Stimulated activated CD8-positive, alpha-beta memory T cell treated with anti-CD3 and anti-CD28 coated beads, Interleukin-7, amount 100 ng/mL, for 24 hours (primary cell): ENCODE measurements around the gene SLC38A8.

Experiments
- DNase-seq: peaks from one replicate; pipeline ENCODE4 v3.0.0-alpha.2; 2020; ENCODE audit warnings: low read depth

SLC38A8 gene

GRCh38 chr16:84031556-84031955 is 11.0 kb downstream of the SLC38A8 start:
- DNase-seq = no peak

- DNase-seq = no peak
These were observed 13.1 kb downstream of the SLC38A8 start for GRCh38 chr16:84029297-84030047.

- no peak for DNase-seq
These were observed 15.0 kb downstream of the SLC38A8 start for GRCh38 chr16:84027625-84028024.

GRCh38 chr16:84026606-84027005 is 16.0 kb downstream of the SLC38A8 start:
- no peak for DNase-seq

- no peak for DNase-seq
These were observed 17.7 kb downstream of the SLC38A8 start for GRCh38 chr16:84024854-84025253.

- no peak for DNase-seq
These were observed 20.0 kb downstream of the SLC38A8 start for GRCh38 chr16:84022644-84023043.

GRCh38 chr16:84021488-84021887 is 21.1 kb downstream of the SLC38A8 start:
- DNase-seq = no peak

GRCh38 chr16:84020353-84020752 is 22.2 kb downstream of the SLC38A8 start:
- DNase-seq = no peak

- no peak for DNase-seq
These were observed 23.9 kb downstream of the SLC38A8 start for GRCh38 chr16:84018710-84019109.

GRCh38 chr16:84016477-84016876 is 26.1 kb downstream of the SLC38A8 start:
- DNase-seq = no peak

GRCh38 chr16:84015399-84015798 is 27.2 kb downstream of the SLC38A8 start:
- DNase-seq = no peak

GRCh38 chr16:84014570-84015327 is 27.8 kb downstream of the SLC38A8 start:
- no peak for DNase-seq

GRCh38 chr16:84013787-84014569 is 28.6 kb downstream of the SLC38A8 start:
- DNase-seq = peak; percentile 21

- DNase-seq = no peak
These were observed 33.3 kb downstream of the SLC38A8 start for GRCh38 chr16:84009282-84009681.

GRCh38 chr16:84007965-84008364 is 34.6 kb downstream of the SLC38A8 start:
- DNase-seq = no peak

- no peak for DNase-seq
These were observed 35.1 kb downstream of the SLC38A8 start for GRCh38 chr16:84007520-84007919.

- DNase-seq = no peak
These were observed 37.2 kb downstream of the SLC38A8 start for GRCh38 chr16:84005391-84005790.

GRCh38 chr16:84004442-84004841 is 38.2 kb downstream of the SLC38A8 start:
- no peak for DNase-seq

- no peak for DNase-seq
These were observed 39.6 kb downstream of the SLC38A8 start for GRCh38 chr16:84003038-84003437.

GRCh38 chr16:84001726-84002125 is 40.9 kb downstream of the SLC38A8 start:
- DNase-seq = no peak

- no peak for DNase-seq
These were observed 41.5 kb downstream of the SLC38A8 start for GRCh38 chr16:84000989-84001642.

- DNase-seq = no peak
These were observed 44.5 kb downstream of the SLC38A8 start for GRCh38 chr16:83998091-83998490.
